HepG2 (cell line): Measurements from ENCODE around the gene DCAKD. TPM values are rescaled to one million over a fixed set of nuclear protein-coding genes. Genes with fewer than 3 reads are reported as not detected.

Experiments
- AGO1 ChIP-seq: fragments of 200-400 bp; formaldehyde crosslinking; IDR thresholded peaks from 2 replicates; pipeline ENCODE4 v1.6.1; 2017; ENCODE audit warnings: mild to moderate bottlenecking, low read depth, low read length, moderate library complexity; ENCODE audit not compliant: poor library complexity, severe bottlenecking
- ASH2L ChIP-seq: fragments of 300-600, 200-600 bp; sonication (generic); IDR thresholded peaks from 2 replicates; pipeline ENCODE4 v1.7.0; 2017; ENCODE audit warnings: low read depth, mild to moderate bottlenecking, moderate library complexity, mixed read lengths, low read length; ENCODE audit not compliant: insufficient read length
- CCAR2 ChIP-seq: fragments of 200-400 bp; formaldehyde crosslinking; optimal IDR thresholded peaks from 2 replicates; pipeline ENCODE3; 2018; ENCODE audit warnings: low read depth, mild to moderate bottlenecking, low read length, moderate library complexity
- FLYWCH1 ChIP-seq: sonication (generic); formaldehyde crosslinking; IDR thresholded peaks from 2 replicates; pipeline ENCODE4 v1.8.1; 2023; ENCODE audit warnings: mild to moderate bottlenecking, missing genetic modification reagents
- GFI1 ChIP-seq: sonication (generic); formaldehyde crosslinking; IDR thresholded peaks from 2 replicates; pipeline ENCODE4 v1.5.0; 2020; ENCODE audit warnings: missing genetic modification reagents, mild to moderate bottlenecking, borderline replicate concordance
- GTF2F1 ChIP-seq: fragments of 150-350 bp; IDR thresholded peaks from 2 replicates; pipeline ENCODE4 v1.6.1; 2014; ENCODE audit warnings: low read length
- KMT2A ChIP-seq: sonication (generic); formaldehyde crosslinking; IDR thresholded peaks from 2 replicates; pipeline ENCODE4 v1.4.0; 2020; ENCODE audit warnings: missing genetic modification reagents
- LCORL ChIP-seq, 2 experiments: fragments of 450-650 bp in 1 of 2; sonication (generic) in 1 of 2; formaldehyde crosslinking in 1 of 2; IDR thresholded peaks; 2 replicates each; pipeline versions ENCODE4 v1.5.0 to v1.6.1; 2017 to 2020; ENCODE audit warnings: antibody characterized with exemption in 1 of 2, missing genetic modification reagents in 1 of 2
- MLLT10 ChIP-seq: sonication (generic); formaldehyde crosslinking; IDR thresholded peaks from 2 replicates; pipeline ENCODE4 v1.4.0; 2020; ENCODE audit warnings: missing genetic modification reagents
- POLR2AphosphoS5 ChIP-seq: IDR thresholded peaks from 2 replicates; pipeline ENCODE4 v1.6.1; 2012; ENCODE audit warnings: low read depth, low read length
- SALL1 ChIP-seq: sonication (generic); formaldehyde crosslinking; IDR thresholded peaks from 2 replicates; pipeline ENCODE4 v1.8.0; 2022; ENCODE audit warnings: mild to moderate bottlenecking, missing genetic modification reagents
- SATB2 ChIP-seq: sonication (generic); formaldehyde crosslinking; IDR thresholded peaks from 2 replicates; pipeline ENCODE4 v1.5.0; 2020; ENCODE audit warnings: missing genetic modification reagents
- SYNCRIP ChIP-seq: fragments of 200-400 bp; formaldehyde crosslinking; IDR thresholded peaks from 2 replicates; pipeline ENCODE4 v1.6.1; 2018; ENCODE audit warnings: mild to moderate bottlenecking, low read depth, low read length; ENCODE audit not compliant: insufficient read depth
- TEAD3 ChIP-seq: optimal IDR thresholded peaks from 2 replicates; pipeline ENCODE3; 2016; ENCODE audit warnings: borderline replicate concordance
- TOE1 ChIP-seq: sonication (generic); formaldehyde crosslinking; IDR thresholded peaks from 2 replicates; pipeline ENCODE4 v1.4.0; 2020; ENCODE audit warnings: mild to moderate bottlenecking, missing genetic modification reagents
- ZNF264 ChIP-seq: sonication (generic); formaldehyde crosslinking; IDR thresholded peaks from 2 replicates; pipeline ENCODE4 v1.4.0; 2020; ENCODE audit warnings: missing genetic modification reagents
- ZNF563 ChIP-seq: sonication (generic); formaldehyde crosslinking; IDR thresholded peaks from 2 replicates; pipeline ENCODE4 v1.8.0; 2022; ENCODE audit warnings: mild to moderate bottlenecking, moderate library complexity, missing genetic modification reagents
- ZNF776 ChIP-seq: sonication (generic); formaldehyde crosslinking; IDR thresholded peaks from 2 replicates; pipeline ENCODE4 v1.4.0; 2020; ENCODE audit warnings: mild to moderate bottlenecking, missing genetic modification reagents
- polyA plus RNA-seq, 8 experiments: library from polyadenylated mRNA; depleted of rRNA in 3 of 8; stranded (reverse) in 7 of 8; unstranded in 1 of 8; fragments of >200 nt; fragmentation: Illumina TruSeq in 4 of 8; extraction: Trizol in 4 of 8; gene quantifications; 2 replicates each; pipeline versions ENCODE4 v1.2.1 to v1.2.3, GENCODE V29; 2011 to 2016; ENCODE audit warnings: low read depth in 4 of 8, missing spikeins in 1 of 8, mixed read lengths in 1 of 8; ENCODE audit not compliant: insufficient read depth in 1 of 8
- total RNA-seq, 5 experiments: library from RNA; depleted of rRNA; stranded (reverse); fragments of >200 nt; fragmentation: Illumina TruSeq; extraction: Trizol; gene quantifications; 2 replicates each; pipeline ENCODE4 v1.2.3, GENCODE V29; 2016; ENCODE audit warnings: low read depth in 1 of 5
- TF ChIP-seq, protein P1 (sequence below): IDR thresholded peaks from 2 replicates; pipeline ENCODE4 v1.6.1; 2016
- TF ChIP-seq, protein P2 (sequence below): sonication (generic); formaldehyde crosslinking; IDR thresholded peaks from 2 replicates; pipeline ENCODE4 v1.4.0; 2020; ENCODE audit warnings: missing genetic modification reagents
- TF ChIP-seq, protein P3 (sequence below): IDR thresholded peaks from 2 replicates; pipeline ENCODE4 v1.6.1; 2016; ENCODE audit warnings: low read depth, missing genetic modification reagents, missing compliant biosample characterization
- TF ChIP-seq, protein P4 (sequence below): sonication (generic); formaldehyde crosslinking; IDR thresholded peaks from 2 replicates; pipeline ENCODE4 v1.5.1; 2020; ENCODE audit warnings: missing genetic modification reagents, mild to moderate bottlenecking, borderline replicate concordance

DCAKD gene
- total and polyA plus RNA-seq, 2 of the 13 experiments (the other 11 are each of a cell fraction or from before 2014, with no cell fraction given) = 25.9 to 29.2 TPM

DNA sequence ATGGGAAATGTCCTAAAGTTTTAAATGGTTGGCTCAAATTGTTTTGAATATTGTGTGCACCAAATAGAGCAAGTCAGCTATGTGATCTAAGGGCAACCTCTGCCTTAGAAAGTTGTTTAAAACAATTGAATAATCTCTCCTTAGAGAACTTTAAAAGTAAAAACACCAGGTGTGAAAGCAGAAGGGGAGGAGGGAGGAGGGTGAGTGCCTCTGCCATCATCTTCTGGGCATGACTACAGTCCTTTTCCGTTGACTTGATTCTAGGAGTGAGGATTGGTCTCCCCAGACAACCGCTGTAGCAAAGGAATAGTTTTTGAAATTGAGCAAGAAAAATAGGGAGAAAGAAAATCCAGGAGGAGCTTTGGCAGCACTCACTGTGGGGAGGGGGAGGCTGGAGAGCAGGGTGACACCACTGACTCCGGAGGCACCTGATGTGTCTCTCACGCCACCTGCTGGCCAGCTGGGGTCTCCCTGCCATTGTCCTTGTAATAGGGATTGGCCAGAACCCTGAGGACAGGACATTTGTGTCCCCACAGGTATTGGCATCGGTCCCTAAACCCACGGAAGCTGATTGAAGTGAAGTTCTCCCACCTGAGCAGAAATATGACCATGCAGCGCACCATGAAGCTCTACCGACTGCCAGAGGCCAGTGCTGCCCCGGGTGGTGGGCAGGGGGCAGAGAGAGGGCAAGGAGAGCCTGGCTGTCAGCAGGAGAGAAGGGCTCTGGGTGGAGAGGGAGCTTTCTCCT, 47.6 kb upstream of the DCAKD start (continued):
- TF ChIP-seq ZNF264 (CRISPR knock-in tag) (no peak), TEAD3 (CRISPR knock-in tag) (peak; percentile 43), MLLT10 (CRISPR knock-in tag) (no peak), POLR2AphosphoS5 (no peak), GTF2F1 (no peak), FLYWCH1 (CRISPR knock-in tag) (no peak), LCORL (IDR thresholded peaks at IDR 0.05) (no peak), LCORL (CRISPR knock-in tag; IDR thresholded peaks at IDR 0.05) (no peak), AGO1 (peak; percentile 58), KMT2A (CRISPR knock-in tag) (peak; percentile 41; the same call in 1 of the 2 replicates), GFI1 (no peak), SALL1 (CRISPR knock-in tag) (peak; percentile 35; the same call in 1 of the 2 replicates), SYNCRIP (no peak), ZNF776 (CRISPR knock-in tag) (no peak; the same call in 1 of the 2 replicates), ASH2L (no peak), SATB2 (no peak), ZNF563 (CRISPR knock-in tag) (no peak), CCAR2 (no peak), TOE1 (no peak)
- TF ChIP-seq, protein P1, sequence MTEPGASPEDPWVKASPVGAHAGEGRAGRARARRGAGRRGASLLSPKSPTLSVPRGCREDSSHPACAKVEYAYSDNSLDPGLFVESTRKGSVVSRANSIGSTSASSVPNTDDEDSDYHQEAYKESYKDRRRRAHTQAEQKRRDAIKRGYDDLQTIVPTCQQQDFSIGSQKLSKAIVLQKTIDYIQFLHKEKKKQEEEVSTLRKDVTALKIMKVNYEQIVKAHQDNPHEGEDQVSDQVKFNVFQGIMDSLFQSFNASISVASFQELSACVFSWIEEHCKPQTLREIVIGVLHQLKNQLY (CRISPR knock-in tag) = no peak
- TF ChIP-seq, protein P2, sequence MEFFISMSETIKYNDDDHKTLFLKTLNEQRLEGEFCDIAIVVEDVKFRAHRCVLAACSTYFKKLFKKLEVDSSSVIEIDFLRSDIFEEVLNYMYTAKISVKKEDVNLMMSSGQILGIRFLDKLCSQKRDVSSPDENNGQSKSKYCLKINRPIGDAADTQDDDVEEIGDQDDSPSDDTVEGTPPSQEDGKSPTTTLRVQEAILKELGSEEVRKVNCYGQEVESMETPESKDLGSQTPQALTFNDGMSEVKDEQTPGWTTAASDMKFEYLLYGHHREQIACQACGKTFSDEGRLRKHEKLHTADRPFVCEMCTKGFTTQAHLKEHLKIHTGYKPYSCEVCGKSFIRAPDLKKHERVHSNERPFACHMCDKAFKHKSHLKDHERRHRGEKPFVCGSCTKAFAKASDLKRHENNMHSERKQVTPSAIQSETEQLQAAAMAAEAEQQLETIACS = no peak
- TF ChIP-seq, protein P3, sequence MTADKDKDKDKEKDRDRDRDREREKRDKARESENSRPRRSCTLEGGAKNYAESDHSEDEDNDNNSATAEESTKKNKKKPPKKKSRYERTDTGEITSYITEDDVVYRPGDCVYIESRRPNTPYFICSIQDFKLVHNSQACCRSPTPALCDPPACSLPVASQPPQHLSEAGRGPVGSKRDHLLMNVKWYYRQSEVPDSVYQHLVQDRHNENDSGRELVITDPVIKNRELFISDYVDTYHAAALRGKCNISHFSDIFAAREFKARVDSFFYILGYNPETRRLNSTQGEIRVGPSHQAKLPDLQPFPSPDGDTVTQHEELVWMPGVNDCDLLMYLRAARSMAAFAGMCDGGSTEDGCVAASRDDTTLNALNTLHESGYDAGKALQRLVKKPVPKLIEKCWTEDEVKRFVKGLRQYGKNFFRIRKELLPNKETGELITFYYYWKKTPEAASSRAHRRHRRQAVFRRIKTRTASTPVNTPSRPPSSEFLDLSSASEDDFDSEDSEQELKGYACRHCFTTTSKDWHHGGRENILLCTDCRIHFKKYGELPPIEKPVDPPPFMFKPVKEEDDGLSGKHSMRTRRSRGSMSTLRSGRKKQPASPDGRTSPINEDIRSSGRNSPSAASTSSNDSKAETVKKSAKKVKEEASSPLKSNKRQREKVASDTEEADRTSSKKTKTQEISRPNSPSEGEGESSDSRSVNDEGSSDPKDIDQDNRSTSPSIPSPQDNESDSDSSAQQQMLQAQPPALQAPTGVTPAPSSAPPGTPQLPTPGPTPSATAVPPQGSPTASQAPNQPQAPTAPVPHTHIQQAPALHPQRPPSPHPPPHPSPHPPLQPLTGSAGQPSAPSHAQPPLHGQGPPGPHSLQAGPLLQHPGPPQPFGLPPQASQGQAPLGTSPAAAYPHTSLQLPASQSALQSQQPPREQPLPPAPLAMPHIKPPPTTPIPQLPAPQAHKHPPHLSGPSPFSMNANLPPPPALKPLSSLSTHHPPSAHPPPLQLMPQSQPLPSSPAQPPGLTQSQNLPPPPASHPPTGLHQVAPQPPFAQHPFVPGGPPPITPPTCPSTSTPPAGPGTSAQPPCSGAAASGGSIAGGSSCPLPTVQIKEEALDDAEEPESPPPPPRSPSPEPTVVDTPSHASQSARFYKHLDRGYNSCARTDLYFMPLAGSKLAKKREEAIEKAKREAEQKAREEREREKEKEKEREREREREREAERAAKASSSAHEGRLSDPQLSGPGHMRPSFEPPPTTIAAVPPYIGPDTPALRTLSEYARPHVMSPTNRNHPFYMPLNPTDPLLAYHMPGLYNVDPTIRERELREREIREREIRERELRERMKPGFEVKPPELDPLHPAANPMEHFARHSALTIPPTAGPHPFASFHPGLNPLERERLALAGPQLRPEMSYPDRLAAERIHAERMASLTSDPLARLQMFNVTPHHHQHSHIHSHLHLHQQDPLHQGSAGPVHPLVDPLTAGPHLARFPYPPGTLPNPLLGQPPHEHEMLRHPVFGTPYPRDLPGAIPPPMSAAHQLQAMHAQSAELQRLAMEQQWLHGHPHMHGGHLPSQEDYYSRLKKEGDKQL = no peak
- TF ChIP-seq, protein P4, sequence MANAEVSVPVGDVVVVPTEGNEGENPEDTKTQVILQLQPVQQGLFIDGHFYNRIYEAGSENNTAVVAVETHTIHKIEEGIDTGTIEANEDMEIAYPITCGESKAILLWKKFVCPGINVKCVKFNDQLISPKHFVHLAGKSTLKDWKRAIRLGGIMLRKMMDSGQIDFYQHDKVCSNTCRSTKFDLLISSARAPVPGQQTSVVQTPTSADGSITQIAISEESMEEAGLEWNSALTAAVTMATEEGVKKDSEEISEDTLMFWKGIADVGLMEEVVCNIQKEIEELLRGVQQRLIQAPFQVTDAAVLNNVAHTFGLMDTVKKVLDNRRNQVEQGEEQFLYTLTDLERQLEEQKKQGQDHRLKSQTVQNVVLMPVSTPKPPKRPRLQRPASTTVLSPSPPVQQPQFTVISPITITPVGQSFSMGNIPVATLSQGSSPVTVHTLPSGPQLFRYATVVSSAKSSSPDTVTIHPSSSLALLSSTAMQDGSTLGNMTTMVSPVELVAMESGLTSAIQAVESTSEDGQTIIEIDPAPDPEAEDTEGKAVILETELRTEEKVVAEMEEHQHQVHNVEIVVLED (CRISPR knock-in tag) = no peak
